NCI-H510A (cell line): Measurements from ENCODE around the gene ATF6B.
"Not testable (repeated sequence)": the region's sequence is repeated elsewhere in the genome, so short reads cannot be mapped to it uniquely, and the experiment has no call there.

Source experiments
- DNase-seq: peaks from one replicate; lab custom pipeline; 2025; lab: John Stamatoyannopoulos, UW

ATF6B gene

GRCh38 chr6:32107406-32107805 lies 20.6 kb downstream of the ATF6B start:
- DNase-seq, result no peak

- no peak for DNase-seq
Measured at GRCh38 chr6:32105433-32105832, 22.6 kb downstream of the ATF6B start.

- no peak for DNase-seq
Measured at GRCh38 chr6:32102255-32102654, 25.8 kb downstream of the ATF6B start.

GRCh38 chr6:32100251-32100650 lies 27.8 kb downstream of the ATF6B start:
- not testable (repeated sequence) for DNase-seq

GRCh38 chr6:32097364-32097763 lies 30.7 kb downstream of the ATF6B start:
- DNase-seq, result no peak

GRCh38 chr6:32096394-32097258 lies 31.4 kb downstream of the ATF6B start:
- DNase-seq, result no peak

- no peak for DNase-seq
Measured at GRCh38 chr6:32096087-32096393, 32.0 kb downstream of the ATF6B start.

GRCh38 chr6:32095338-32096086 lies 32.5 kb downstream of the ATF6B start:
- no peak for DNase-seq

- DNase-seq, result no peak
Measured at GRCh38 chr6:32092760-32093497, 35.1 kb downstream of the ATF6B start.

GRCh38 chr6:32089082-32089828 lies 38.8 kb downstream of the ATF6B start:
- DNase-seq, result no peak

- DNase-seq, result no peak
Measured at GRCh38 chr6:32088487-32089049, 39.5 kb downstream of the ATF6B start.

- DNase-seq, result peak; percentile 57
Measured at GRCh38 chr6:32087574-32088486, 40.2 kb downstream of the ATF6B start.

GRCh38 chr6:32086661-32087573 lies 41.1 kb downstream of the ATF6B start:
- no peak for DNase-seq

- DNase-seq, result no peak
Measured at GRCh38 chr6:32085759-32086459, 42.1 kb downstream of the ATF6B start.

GRCh38 chr6:32084780-32085179 lies 43.3 kb downstream of the ATF6B start:
- no peak for DNase-seq

- DNase-seq, result no peak
Measured at GRCh38 chr6:32083812-32084768, 44.0 kb downstream of the ATF6B start.

- no peak for DNase-seq
Measured at GRCh38 chr6:32082935-32083334, 45.1 kb downstream of the ATF6B start.

GRCh38 chr6:32082478-32082877 lies 45.6 kb downstream of the ATF6B start:
- DNase-seq, result no peak
